ENCODE results near the gene EGFR.

DNA sequence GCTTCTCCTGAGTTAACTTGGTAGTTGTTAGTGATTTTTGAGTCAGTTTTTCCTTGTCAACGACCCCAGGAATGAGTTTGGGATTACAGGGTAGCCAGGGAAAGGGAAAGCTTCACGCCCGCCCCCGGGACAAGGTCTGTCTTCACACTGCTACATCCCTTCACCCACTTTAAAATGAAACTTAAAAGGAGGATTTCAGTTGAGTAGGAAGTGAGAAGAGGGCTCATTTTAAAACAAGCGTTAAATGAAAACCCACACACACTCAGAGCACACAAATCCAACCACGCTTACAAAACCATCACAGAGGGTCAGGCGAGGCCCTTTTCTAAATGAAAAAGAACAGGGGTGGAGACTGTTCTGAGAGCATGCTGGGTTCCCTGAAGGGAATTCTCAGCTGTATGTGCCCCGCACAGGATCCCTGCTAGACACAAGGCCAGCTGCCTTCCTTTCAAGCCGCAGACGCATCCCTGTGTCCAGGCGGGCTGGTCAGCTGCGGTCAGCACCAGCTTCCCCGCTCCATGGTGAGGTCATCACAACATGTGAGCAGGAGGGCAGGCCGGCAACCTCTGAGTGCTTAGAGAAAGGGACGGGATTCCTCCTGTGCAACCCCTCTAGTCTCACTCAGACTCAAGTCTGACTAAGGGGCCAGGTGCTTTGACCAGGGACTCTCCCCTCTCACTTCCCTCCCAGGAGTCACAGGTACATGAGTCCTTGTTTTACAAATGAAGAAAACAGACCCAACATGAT lies 111.8 kb downstream of the EGFR start:
- TF ChIP-seq, protein P1, sequence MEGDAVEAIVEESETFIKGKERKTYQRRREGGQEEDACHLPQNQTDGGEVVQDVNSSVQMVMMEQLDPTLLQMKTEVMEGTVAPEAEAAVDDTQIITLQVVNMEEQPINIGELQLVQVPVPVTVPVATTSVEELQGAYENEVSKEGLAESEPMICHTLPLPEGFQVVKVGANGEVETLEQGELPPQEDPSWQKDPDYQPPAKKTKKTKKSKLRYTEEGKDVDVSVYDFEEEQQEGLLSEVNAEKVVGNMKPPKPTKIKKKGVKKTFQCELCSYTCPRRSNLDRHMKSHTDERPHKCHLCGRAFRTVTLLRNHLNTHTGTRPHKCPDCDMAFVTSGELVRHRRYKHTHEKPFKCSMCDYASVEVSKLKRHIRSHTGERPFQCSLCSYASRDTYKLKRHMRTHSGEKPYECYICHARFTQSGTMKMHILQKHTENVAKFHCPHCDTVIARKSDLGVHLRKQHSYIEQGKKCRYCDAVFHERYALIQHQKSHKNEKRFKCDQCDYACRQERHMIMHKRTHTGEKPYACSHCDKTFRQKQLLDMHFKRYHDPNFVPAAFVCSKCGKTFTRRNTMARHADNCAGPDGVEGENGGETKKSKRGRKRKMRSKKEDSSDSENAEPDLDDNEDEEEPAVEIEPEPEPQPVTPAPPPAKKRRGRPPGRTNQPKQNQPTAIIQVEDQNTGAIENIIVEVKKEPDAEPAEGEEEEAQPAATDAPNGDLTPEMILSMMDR (IDR thresholded peaks at IDR 0.05) = no peak
- TF ChIP-seq POLR2AphosphoS5 (IDR thresholded peaks at IDR 0.05) (peak; percentile 69 to 83), POLR2A (IDR thresholded peaks at IDR 0.05; ENCODE audit: low read depth) (no peak)

All from esophagus muscularis mucosa (tissue), 3 donors.